Naive B cell (primary cell): ENCODE results near the gene INSIG2. TPM values are rescaled to one million over a fixed set of nuclear protein-coding genes. Genes with fewer than 3 reads are reported as not detected.

Source experiments
- ATAC-seq, 2 donors: fragments of 150-1000 bp; cut with Tn5 transposase; 2 replicates each; pipeline ENCODE4 v1.10.0; 2021; ENCODE audit warnings: low read depth in 2 of 2, mild to moderate bottlenecking in 2 of 2, moderate library complexity in 2 of 2
- DNase-seq: peaks from one replicate; pipeline ENCODE4 v3.0.0; 2022
- H3K27ac Mint-ChIP-seq, 6 donors: one replicate each; pipeline ENCODE4 v1.8.0; 2020 to 2022; ENCODE audit warnings: mild to moderate bottlenecking in 6 of 6, mixed read lengths in 6 of 6, moderate library complexity in 5 of 6, inconsistent platforms in 2 of 6
- H3K27me3 Mint-ChIP-seq, 3 donors: one replicate each; pipeline ENCODE4 v1.8.0; 2021 to 2022; ENCODE audit warnings: mixed read lengths in 3 of 3, mild to moderate bottlenecking in 1 of 3
- H3K36me3 Mint-ChIP-seq, 2 donors: one replicate each; pipeline ENCODE4 v1.8.0; 2020 to 2022; ENCODE audit warnings: mixed read lengths in 2 of 2, inconsistent platforms in 1 of 2, mild to moderate bottlenecking in 1 of 2
- H3K4me1 Mint-ChIP-seq, 3 donors: one replicate each; pipeline ENCODE4 v1.8.0; 2020 to 2022; ENCODE audit warnings: mixed read lengths in 3 of 3, inconsistent platforms in 1 of 3, mild to moderate bottlenecking in 1 of 3, moderate library complexity in 1 of 3
- H3K4me3 Mint-ChIP-seq, 8 donors: one replicate each; pipeline ENCODE4 v1.8.0; 2020 to 2022; ENCODE audit warnings: mild to moderate bottlenecking in 8 of 8, mixed read lengths in 8 of 8, moderate library complexity in 8 of 8, inconsistent platforms in 2 of 8
- H3K9me3 Mint-ChIP-seq, 7 donors: one replicate each; pipeline ENCODE4 v1.8.0; 2020 to 2022; ENCODE audit warnings: mixed read lengths in 7 of 7, mild to moderate bottlenecking in 5 of 7, inconsistent platforms in 2 of 7, moderate library complexity in 1 of 7
- polyA plus RNA-seq, 6 donors: library from polyadenylated mRNA; unstranded; fragments of 300-500 nt; fragmentation: Illumina TruSeq; gene quantifications; one replicate each; pipeline ENCODE4 v1.2.3, GENCODE V29; 2021; ENCODE audit warnings: low read depth in 6 of 6

INSIG2 gene
- polyA plus RNA-seq, 6 donors from 2014 or later = 23.6 to 54.5 (median 27.3) TPM

DNA sequence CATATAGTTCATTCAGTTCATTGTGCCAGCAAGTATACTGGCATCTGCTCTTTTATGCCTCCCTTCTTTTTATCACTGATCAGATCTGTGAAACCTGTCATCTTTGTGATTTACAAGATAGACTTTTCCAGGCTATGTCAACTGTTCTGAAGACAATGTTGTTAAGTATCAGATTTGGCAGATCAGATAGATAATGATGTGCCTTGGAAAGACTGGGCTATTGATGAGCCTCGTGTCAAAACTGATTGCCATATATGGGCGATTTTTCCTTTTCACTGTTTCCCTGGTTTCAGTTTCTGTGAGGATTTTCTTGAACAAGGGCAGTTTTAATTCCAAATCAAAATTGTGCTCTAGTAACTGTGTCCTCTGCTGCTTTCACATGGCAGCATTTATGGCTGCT, 26.6 kb downstream of the INSIG2 start:
- Mint-ChIP-seq H3K4me3 (no peak overlapping the region), H3K27me3 (no peaks in the 10 kb centered on the region), H3K27ac (peak overlapping the region in 1 of 6 donors; percentile 31), H3K36me3 (peaks cover 7 to 16% of the 10 kb centered on the region in 2 donors), H3K9me3 (no peaks in the 10 kb centered on the region), H3K4me1 (peaks cover 5 to 11% (median 5%) of the 10 kb centered on the region in 3 donors)
- ATAC-seq (no peak), DNase-seq (no peak)

DNA sequence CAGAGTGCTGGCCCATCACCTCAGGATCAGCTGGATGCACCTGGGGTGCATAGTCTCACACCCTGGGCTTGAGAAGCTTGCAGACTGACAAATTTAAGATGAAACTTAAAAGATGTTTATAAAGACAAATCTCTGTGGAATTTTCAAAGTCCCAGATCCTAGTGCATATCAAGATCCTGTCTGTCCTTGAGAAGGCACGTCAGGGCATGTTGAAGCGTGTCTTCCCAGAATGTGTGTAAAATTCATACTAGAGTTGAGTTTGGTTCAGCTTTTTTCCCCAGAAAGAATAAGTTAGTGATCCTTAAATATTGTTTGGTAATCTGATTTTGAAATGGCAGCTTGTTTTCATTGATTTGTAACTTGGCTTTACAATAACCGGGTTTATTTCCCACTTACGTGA, 27.5 kb downstream of the INSIG2 start:
- Mint-ChIP-seq H3K9me3 (no peaks in the 10 kb centered on the region), H3K27ac (peak overlapping the region in 1 of 6 donors; percentile 27), H3K36me3 (peaks cover 7 to 10% of the 10 kb centered on the region in 2 donors), H3K4me3 (no peak overlapping the region), H3K27me3 (no peaks in the 10 kb centered on the region), H3K4me1 (peaks cover 5 to 11% (median 5%) of the 10 kb centered on the region in 3 donors)
- DNase-seq (no peak), ATAC-seq (no peak)

DNA sequence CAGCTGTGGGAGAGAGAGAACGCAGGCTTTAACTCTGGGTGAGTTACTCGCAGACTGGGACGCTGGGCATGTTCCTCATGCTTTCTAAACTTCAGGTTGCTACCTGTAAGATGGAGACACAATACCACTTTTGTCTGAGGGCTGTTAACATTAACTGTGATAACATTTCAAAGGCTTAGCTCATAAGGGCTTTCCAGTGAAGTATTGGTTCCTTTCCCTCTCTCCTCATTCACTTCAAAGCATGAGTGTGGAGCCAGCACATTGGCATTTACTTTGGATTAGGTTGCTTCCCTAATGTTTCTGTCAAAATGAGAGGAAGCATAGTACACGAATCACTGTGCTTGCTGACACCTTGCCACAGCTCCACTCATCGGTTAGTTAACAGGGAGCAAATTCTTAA, 30.2 kb downstream of the INSIG2 start:
- DNase-seq (no peak), ATAC-seq (no peak)
- Mint-ChIP-seq H3K27me3 (no peaks in the 10 kb centered on the region), H3K4me1 (peaks cover 4 to 10% (median 4%) of the 10 kb centered on the region in 3 donors), H3K9me3 (no peaks in the 10 kb centered on the region), H3K36me3 (no peaks in the 10 kb centered on the region), H3K27ac (no peak overlapping the region), H3K4me3 (no peak overlapping the region)

DNA sequence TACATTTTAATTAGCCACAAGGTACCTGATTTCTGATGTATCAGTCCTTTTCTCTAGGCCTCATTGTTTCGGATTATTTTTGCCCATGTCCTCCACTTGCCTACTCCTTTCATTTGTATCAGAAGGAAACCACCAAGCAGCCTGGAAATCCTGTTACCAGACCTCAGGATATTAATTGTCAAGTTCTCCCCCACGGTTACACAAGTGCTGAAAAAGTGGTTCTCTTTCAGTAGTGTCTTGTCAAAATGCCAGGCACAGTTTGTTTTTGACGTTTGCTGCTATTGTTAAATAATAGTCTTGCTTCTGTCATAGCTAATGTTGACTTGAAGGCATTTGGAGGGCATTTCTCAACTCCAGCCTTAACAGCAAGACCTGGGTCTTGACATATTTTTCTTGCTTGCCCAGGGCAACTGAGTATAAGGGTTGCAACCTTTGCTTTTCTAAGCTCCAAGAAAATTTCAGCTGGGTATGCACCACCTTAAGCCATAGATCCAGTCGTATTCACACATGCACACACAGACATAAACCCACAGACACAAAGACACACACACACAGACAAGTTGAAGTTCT, 31.0 kb downstream of the INSIG2 start:
- ATAC-seq (no peak), DNase-seq (no peak)
- Mint-ChIP-seq H3K36me3 (no peaks in the 10 kb centered on the region), H3K27me3 (no peaks in the 10 kb centered on the region), H3K9me3 (no peaks in the 10 kb centered on the region), H3K27ac (no peak overlapping the region), H3K4me1 (peaks cover 2 to 6% (median 4%) of the 10 kb centered on the region in 3 donors), H3K4me3 (no peak overlapping the region)

DNA sequence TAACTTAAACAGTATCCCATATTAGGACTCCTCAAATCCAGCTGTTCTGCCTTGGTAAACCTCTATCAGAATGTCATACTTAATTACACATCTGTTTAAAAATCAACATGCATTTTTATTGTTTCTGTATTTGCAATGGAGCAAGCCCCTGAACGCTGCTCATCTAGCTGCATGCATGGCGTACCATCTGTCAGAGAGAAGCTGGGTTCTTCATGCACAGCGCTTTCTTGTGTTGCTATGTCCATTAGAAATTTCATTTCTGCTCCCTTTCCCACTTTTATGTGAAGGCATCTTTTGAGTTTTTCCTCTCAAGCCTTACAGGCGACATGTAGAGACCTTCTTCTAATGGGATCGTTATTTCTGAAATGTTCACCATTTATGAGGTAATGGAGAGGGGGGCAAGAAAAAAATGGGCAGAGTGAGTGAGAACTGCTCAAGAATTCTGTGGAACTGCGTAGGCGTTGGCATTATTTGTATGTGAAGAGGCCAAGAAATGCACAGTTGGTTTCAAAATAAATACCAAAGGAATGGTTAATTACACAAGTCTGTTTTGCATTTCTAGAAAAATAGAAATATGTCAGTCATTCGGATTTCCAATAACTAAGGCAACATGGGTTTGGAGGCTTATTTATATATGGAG, 31.6 kb downstream of the INSIG2 start:
- DNase-seq = no peak
- H3K9me3 Mint-ChIP-seq = no peaks in the 10 kb centered on the region

DNA sequence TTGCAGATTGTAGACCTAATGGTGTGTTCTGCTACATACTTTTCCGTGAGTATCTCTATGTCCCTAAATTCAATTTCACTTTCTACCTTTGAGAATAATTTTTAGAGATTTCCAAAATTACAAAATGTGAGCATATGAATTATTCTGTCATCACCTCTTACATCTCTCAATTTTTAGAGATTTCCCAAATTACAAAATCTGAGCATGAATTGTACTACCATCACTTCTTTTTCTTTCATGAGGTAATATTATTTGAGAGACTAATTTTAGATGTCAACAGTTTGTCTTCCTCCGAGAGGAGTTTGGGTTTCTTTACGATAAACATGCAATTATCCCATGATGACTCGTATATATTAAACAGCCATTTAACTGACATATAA, 32.1 kb downstream of the INSIG2 start:
- DNase-seq (no peak), ATAC-seq (no peak)
- Mint-ChIP-seq H3K27ac (no peak overlapping the region), H3K36me3 (no peaks in the 10 kb centered on the region), H3K4me3 (no peak overlapping the region), H3K27me3 (peaks cover 0 to 4% (median 0%) of the 10 kb centered on the region in 3 donors), H3K9me3 (no peaks in the 10 kb centered on the region), H3K4me1 (peaks cover 2 to 6% (median 4%) of the 10 kb centered on the region in 3 donors)

More for the DNA sequence above, 31.6 kb downstream of the INSIG2 start:
- no peaks in the 10 kb centered on the region for H3K27me3 Mint-ChIP-seq
- peaks cover 2 to 6% (median 4%) of the 10 kb centered on the region in 3 donors for H3K4me1 Mint-ChIP-seq
- H3K36me3 Mint-ChIP-seq = no peaks in the 10 kb centered on the region
- H3K4me3 Mint-ChIP-seq = no peak overlapping the region
- no peak for ATAC-seq
- no peak overlapping the region for H3K27ac Mint-ChIP-seq

DNA sequence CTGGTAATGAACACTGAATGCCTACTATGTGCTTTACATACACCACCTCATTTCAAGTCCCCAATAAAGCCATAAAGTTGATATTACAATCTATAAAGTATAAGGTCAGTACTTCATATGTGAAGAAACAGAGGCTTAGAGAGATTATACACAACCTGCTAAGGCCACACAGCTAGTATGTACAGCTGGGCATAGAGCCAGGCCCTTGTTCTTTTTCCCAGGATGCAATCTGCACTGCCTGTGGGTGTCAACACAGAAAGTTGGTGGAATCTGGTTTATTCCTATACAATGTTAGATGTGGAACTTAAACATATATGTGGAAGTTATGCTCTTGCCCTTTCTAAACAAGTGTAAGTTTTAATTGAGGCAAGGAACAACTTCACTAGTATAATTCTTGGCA, 32.8 kb downstream of the INSIG2 start:
- peaks cover 1 to 12% (median 6%) of the 10 kb centered on the region in 3 donors for H3K27me3 Mint-ChIP-seq
- DNase-seq (no peak), ATAC-seq (no peak)
- H3K36me3 Mint-ChIP-seq = no peaks in the 10 kb centered on the region
- peak overlapping the region in 1 of 6 donors; percentile 74 for H3K27ac Mint-ChIP-seq
- no peak overlapping the region for H3K4me3 Mint-ChIP-seq
- no peaks in the 10 kb centered on the region for H3K9me3 Mint-ChIP-seq
- peaks cover 2 to 6% (median 4%) of the 10 kb centered on the region in 3 donors for H3K4me1 Mint-ChIP-seq

DNA sequence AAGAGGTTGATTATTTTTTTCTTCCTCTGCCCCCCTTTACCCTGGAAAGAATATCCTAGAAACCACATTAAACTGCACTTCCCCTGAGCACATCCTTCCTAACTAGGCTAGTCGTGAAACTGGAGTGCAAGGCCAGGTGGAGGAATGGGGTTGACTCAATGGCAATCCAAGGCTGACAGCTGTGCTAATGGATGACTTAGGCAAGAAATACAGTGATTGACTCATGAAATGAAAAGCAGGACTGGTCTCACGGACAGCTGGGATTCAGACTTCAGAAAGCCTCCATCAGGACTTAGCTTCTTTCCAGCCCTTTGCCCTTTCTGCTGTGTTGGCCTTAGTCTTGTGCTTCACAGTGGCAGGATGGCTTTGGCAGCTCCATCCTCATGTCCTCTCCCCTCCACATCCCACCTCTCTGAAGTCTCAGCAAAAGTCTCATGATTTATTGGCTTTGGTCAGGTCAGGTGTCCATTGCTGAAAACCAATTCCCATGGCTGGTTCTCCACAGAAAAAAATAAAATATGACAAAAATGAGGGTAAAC, 33.8 kb downstream of the INSIG2 start:
- Mint-ChIP-seq H3K9me3 (no peaks in the 10 kb centered on the region), H3K27me3 (peaks cover 4 to 19% (median 16%) of the 10 kb centered on the region in 3 donors), H3K36me3 (no peaks in the 10 kb centered on the region), H3K27ac (peak overlapping the region in 1 of 6 donors; percentile 56), H3K4me3 (no peak overlapping the region), H3K4me1 (peaks cover 2 to 6% (median 4%) of the 10 kb centered on the region in 3 donors)
- DNase-seq = no peak
- no peak for ATAC-seq

DNA sequence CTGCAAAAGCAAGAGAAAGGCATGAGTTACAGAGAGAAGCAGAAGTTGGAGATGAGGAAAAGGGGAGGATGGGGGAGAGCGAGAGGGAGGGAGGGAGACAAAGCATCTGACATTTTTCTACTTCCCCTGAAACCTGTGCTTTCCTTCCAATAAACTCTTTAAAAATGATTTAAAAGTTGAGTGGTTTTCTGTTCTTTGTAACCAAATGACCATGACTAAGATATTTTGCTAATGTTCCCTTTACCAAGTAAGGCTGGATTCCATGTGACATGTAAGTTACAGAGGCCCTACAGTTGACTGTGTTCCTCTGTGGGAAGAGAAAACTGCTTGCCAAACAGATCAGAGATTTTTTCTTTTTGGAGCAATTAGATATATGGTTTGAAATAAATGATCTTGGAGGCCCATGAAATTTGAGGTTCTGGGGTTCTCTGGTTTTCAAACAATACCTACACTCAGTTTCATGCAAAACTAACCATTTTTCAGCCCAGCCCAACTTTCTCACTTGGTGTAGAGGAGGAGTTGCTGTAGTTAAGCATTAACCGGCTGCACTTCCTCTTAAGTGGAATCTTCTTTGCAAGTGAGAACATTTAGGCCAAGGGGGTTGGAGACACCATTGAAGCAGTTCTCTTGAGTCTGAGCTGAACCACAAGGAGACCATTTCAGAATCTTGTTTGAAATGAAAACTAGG, 34.5 kb downstream of the INSIG2 start:
- ATAC-seq (no peak), DNase-seq (no peak)
- H3K36me3 Mint-ChIP-seq = no peaks in the 10 kb centered on the region
- H3K27me3 Mint-ChIP-seq = peaks cover 4 to 24% (median 23%) of the 10 kb centered on the region in 3 donors
- H3K4me3 Mint-ChIP-seq = no peak overlapping the region
- H3K4me1 Mint-ChIP-seq = peaks cover 2 to 6% (median 4%) of the 10 kb centered on the region in 3 donors
- H3K9me3 Mint-ChIP-seq = no peaks in the 10 kb centered on the region
- H3K27ac Mint-ChIP-seq = no peak overlapping the region

DNA sequence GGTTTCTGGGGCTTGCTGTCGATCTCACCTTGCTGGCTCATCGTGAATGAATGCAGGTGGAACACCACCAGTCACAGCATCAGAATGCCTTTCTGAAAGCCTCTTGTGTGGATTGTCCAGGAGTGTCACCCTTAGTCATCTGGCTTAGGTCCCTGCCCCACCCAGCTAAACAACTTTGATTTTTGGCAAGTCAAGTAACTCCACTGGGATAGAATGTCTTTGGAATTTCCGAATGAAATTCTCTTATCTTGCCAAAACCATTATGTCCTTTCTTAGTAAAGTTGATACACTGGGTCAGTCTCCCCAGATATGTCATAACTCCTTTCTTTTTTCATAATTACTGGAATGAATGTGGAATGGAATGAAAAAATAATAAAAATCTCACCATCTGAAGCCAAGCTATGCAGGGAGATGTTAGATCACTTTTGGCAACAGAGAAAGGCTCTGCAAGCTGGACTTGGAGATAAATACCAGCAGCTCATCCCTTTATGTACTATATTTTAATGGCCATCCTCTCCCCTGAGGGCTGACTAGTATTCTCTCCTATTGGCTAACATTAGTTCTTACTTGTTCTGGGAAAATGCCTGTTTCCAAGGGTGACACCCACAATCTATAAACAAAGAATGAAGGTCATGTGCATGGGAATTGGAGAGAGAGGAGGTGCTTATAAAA, 35.4 kb downstream of the INSIG2 start:
- Mint-ChIP-seq H3K9me3 (peaks cover 0 to 2% (median 0%) of the 10 kb centered on the region in 7 donors), H3K27me3 (peaks cover 4 to 31% (median 31%) of the 10 kb centered on the region in 3 donors), H3K4me1 (peaks cover 2 to 6% (median 4%) of the 10 kb centered on the region in 3 donors), H3K27ac (peak overlapping the region in 1 of 6 donors; percentile 16), H3K4me3 (no peak overlapping the region), H3K36me3 (no peaks in the 10 kb centered on the region)
- DNase-seq = no peak
- ATAC-seq = no peak

DNA sequence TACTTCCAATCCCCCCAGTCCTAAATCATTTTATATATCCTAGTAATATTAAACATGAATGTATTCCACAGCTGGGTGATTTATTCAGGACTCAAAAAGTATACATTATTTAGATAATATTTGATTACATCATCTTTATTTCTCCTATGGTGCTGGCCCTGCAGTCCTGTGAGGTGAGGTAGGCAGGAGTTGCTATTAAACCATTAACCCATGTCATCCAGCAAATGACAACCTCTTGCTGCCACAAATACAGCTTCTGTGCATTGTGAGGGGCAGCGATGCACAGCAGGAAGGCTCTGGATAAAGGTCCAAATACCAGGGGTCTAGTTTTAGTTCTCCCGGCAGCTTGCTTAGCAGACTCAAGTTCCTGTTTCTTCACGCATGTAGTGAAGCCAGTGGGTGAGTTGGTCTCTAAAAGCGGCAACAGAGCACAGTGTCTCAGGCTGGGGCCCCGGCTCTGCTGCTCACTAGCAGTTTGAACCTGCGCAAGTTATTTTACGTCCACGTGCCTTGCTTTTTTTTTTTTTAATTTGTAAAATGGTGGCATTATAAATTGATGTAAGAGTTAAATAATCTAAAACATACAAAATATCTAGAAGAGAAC, 36.1 kb downstream of the INSIG2 start:
- ATAC-seq (no peak), DNase-seq (no peak)
- H3K4me3 Mint-ChIP-seq = no peak overlapping the region
- H3K36me3 Mint-ChIP-seq = no peaks in the 10 kb centered on the region
- H3K27me3 Mint-ChIP-seq = peaks cover 10 to 38% (median 38%) of the 10 kb centered on the region in 3 donors
- peaks cover 2 to 6% (median 4%) of the 10 kb centered on the region in 3 donors for H3K4me1 Mint-ChIP-seq
- H3K27ac Mint-ChIP-seq = no peak overlapping the region
- peaks cover 0 to 2% (median 0%) of the 10 kb centered on the region in 7 donors for H3K9me3 Mint-ChIP-seq

DNA sequence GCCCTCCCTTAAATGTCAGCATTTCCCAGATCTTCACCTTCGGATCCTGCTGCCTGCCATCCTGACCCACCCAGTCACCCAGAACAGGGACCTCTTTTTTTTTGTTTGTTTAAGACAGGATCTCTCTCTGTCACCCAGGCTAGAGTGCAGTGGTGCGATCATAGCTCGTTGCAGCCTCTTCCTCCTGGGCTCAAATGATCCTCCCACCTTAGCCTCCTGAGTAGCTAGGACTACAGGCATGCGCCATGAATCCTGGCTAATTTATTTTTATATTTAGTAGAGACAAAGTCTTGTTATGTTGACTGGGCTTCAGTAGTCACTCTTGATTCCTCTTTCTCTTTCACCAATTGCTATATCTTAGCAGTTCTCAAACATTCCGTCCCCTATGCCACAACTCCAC, 39.0 kb downstream of the INSIG2 start:
- Mint-ChIP-seq H3K27me3 (peaks cover 10 to 40% (median 39%) of the 10 kb centered on the region in 3 donors), H3K36me3 (no peaks in the 10 kb centered on the region), H3K4me1 (peaks cover 2 to 6% (median 4%) of the 10 kb centered on the region in 3 donors), H3K27ac (peak overlapping the region in 1 of 6 donors; percentile 10), H3K9me3 (peaks cover 0 to 2% (median 0%) of the 10 kb centered on the region in 7 donors), H3K4me3 (no peak overlapping the region)
- ATAC-seq (no peak), DNase-seq (no peak)

DNA sequence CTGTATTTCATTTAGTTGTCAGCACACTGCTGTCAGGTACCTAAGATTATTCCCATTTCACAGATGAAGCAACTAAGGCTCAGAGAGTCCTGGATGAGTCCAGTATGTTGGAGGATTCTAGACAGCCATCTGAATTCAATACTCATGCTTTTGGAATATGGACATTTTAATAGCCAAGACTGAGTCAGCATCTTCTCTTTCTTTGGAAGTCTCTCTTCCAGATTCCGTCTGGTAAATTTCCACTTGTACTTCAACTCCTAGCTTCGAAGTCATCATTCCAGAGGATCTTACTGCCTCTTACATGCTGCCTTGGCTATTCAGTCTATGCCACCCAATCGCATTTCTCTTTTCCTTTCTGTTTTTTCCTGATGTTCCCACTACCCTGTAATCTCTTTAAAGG, 40.6 kb downstream of the INSIG2 start:
- Mint-ChIP-seq H3K9me3 (peaks cover 0 to 2% (median 0%) of the 10 kb centered on the region in 7 donors), H3K27ac (no peak overlapping the region), H3K4me3 (no peak overlapping the region), H3K4me1 (peaks cover 0 to 3% (median 0%) of the 10 kb centered on the region in 3 donors), H3K27me3 (peaks cover 10 to 42% (median 40%) of the 10 kb centered on the region in 3 donors), H3K36me3 (no peaks in the 10 kb centered on the region)
- DNase-seq (no peak), ATAC-seq (no peak)
